ENCODE data around the gene DDIT3.

The DDIT3 gene

GRCh38 chr12:57547288-57548012 lies 27.1 kb upstream of the DDIT3 start:
- DNase-seq (ENCODE audit: low spot score), result no peak

- DNase-seq (ENCODE audit: low spot score), result peak; percentile 97
Observed at GRCh38 chr12:57546438-57547287, 26.3 kb upstream of the DDIT3 start, which contains the start of gene DCTN2. DCTN2 (minus strand) TSS chr12:57547192; CDS start chr12:57547063, 129 bp downstream.

GRCh38 chr12:57545809-57546437 lies 25.6 kb upstream of the DDIT3 start:
- DNase-seq (ENCODE audit: low spot score), result peak; percentile 76

GRCh38 chr12:57543581-57543980 lies 23.3 kb upstream of the DDIT3 start:
- no peak for DNase-seq (ENCODE audit: low spot score)

GRCh38 chr12:57541717-57542116 lies 21.4 kb upstream of the DDIT3 start:
- no peak for DNase-seq (ENCODE audit: low spot score)

GRCh38 chr12:57541001-57541400 lies 20.7 kb upstream of the DDIT3 start:
- DNase-seq (ENCODE audit: low spot score), result peak; percentile 37

GRCh38 chr12:57539134-57539768 lies 18.9 kb upstream of the DDIT3 start:
- DNase-seq (ENCODE audit: low spot score), result no peak

- DNase-seq (ENCODE audit: low spot score), result no peak
Observed at GRCh38 chr12:57536597-57536942, 16.3 kb upstream of the DDIT3 start.

GRCh38 chr12:57535764-57536596 lies 15.7 kb upstream of the DDIT3 start:
- no peak for DNase-seq (ENCODE audit: low spot score)

- DNase-seq (ENCODE audit: low spot score), result no peak
Observed at GRCh38 chr12:57534991-57535543, 14.8 kb upstream of the DDIT3 start.

GRCh38 chr12:57534250-57534649 lies 13.9 kb upstream of the DDIT3 start:
- DNase-seq (ENCODE audit: low spot score), result no peak

GRCh38 chr12:57533108-57533507 lies 12.8 kb upstream of the DDIT3 start:
- DNase-seq (ENCODE audit: low spot score), result no peak

- DNase-seq (ENCODE audit: low spot score), result no peak
Observed at GRCh38 chr12:57531836-57532235, 11.5 kb upstream of the DDIT3 start.

GRCh38 chr12:57530396-57531142 lies 10.3 kb upstream of the DDIT3 start:
- no peak for DNase-seq (ENCODE audit: low spot score)

GRCh38 chr12:57529831-57530230 lies 9.5 kb upstream of the DDIT3 start:
- DNase-seq (ENCODE audit: low spot score), result no peak

GRCh38 chr12:57528831-57529555 lies 8.7 kb upstream of the DDIT3 start:
- DNase-seq (ENCODE audit: low spot score), result no peak

- no peak for DNase-seq (ENCODE audit: low spot score)
Observed at GRCh38 chr12:57528176-57528575, 7.9 kb upstream of the DDIT3 start.

- DNase-seq (ENCODE audit: low spot score), result no peak
Observed at GRCh38 chr12:57527184-57527583, 6.9 kb upstream of the DDIT3 start.

GRCh38 chr12:57526477-57527126 lies 6.3 kb upstream of the DDIT3 start:
- DNase-seq (ENCODE audit: low spot score), result no peak

Data from kidney tubule cell (primary cell).